Mucosa of descending colon (tissue), 3 donors: ENCODE data around the gene PLA1A. TPM values are rescaled to one million over a fixed set of nuclear protein-coding genes. Genes with fewer than 3 reads are reported as not detected.

Experiments
- ATAC-seq: fragments of 200-7000 bp; cut with Tn5 transposase; one replicate; pipeline ENCODE4 v1.9.1; 2020; ENCODE audit warnings: mild to moderate bottlenecking, moderate library complexity
- DNase-seq, 3 donors: peaks; one replicate each; pipeline ENCODE4 v3.0.0-alpha.2; 2020
- H3K36me3 ChIP-seq: fragments of 200-600 bp; one replicate; pipeline ENCODE4 v1.8.0; 2021; ENCODE audit warnings: low read depth, mild to moderate bottlenecking
- H3K4me1 ChIP-seq: fragments of 200-600 bp; one replicate; pipeline ENCODE4 v1.8.0; 2021; ENCODE audit warnings: low read depth, mild to moderate bottlenecking
- H3K4me3 ChIP-seq: fragments of 200-600 bp; one replicate; pipeline ENCODE4 v1.8.0; 2021; ENCODE audit warnings: mild to moderate bottlenecking
- H3K9me3 ChIP-seq: fragments of 200-600 bp; one replicate; pipeline ENCODE4 v1.8.0; 2021; ENCODE audit warnings: mild to moderate bottlenecking
- intact Hi-C, 2 donors: fragments of 100-400 bp; cut with DNase I in 1 of 2; cut with micrococcal nuclease in 1 of 2; formaldehyde crosslinking; loops; one replicate each; pipeline versions ENCODE4 v1.11.0 to v1.11.1; 2022; cut with DNase I, micrococcal nuclease
- total RNA-seq, 3 donors: library from RNA; stranded (reverse); fragmentation: NEBNext Ultra II Directional in 2 of 3; extraction: Animal tissue kit (Norgen Biotek cat#: 25700) in 2 of 3; gene quantifications; one replicate each; pipeline versions ENCODE4 v1.2.1 to v1.2.4, GENCODE V29; 2021 to 2023
- TF ChIP-seq, protein P1 (sequence below): fragments of 200-600 bp; IDR thresholded peaks from one replicate; pipeline ENCODE4 v1.8.0; 2022; ENCODE audit warnings: antibody characterized with exemption, mild to moderate bottlenecking
- donor health status: DM: no; HTN: no; CAD: no; lungs with moderate emphysema.
- donor health status: DM: no; HTN: no; CAD: no.
- donor health status: DM: no; HTN: yes; CAD: no.

Gene PLA1A
- total RNA-seq, 3 donors from 2014 or later, result 0.58 to 2.1 (median 1.5) TPM

DNA sequence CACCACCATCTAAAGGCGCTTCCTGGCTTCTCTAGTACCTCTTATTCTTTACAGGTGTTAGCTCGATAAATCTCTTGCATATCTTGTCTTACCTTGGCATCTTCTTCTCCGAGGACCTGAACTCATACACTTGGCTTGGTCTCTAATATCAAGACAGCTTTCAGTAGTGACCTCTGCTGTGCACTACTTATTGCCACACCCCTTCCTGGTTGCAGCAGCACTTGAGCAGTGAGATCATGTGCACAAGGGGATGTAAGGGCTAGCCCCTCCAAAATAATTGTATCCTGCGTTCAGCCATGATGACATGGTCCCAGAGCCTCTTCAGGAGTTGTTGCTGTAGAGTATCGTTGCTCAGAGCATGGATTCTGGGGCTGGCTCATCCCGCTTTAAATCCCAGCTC lies 1.3 kb upstream of the PLA1A start:
- Histone ChIP-seq H3K36me3 (no peaks in the 10 kb centered on the region), H3K4me1 (peaks cover 5% of the 10 kb centered on the region), H3K9me3 (no peaks in the 10 kb centered on the region), H3K4me3 (no peak overlapping the region)
- TF ChIP-seq, protein P1, sequence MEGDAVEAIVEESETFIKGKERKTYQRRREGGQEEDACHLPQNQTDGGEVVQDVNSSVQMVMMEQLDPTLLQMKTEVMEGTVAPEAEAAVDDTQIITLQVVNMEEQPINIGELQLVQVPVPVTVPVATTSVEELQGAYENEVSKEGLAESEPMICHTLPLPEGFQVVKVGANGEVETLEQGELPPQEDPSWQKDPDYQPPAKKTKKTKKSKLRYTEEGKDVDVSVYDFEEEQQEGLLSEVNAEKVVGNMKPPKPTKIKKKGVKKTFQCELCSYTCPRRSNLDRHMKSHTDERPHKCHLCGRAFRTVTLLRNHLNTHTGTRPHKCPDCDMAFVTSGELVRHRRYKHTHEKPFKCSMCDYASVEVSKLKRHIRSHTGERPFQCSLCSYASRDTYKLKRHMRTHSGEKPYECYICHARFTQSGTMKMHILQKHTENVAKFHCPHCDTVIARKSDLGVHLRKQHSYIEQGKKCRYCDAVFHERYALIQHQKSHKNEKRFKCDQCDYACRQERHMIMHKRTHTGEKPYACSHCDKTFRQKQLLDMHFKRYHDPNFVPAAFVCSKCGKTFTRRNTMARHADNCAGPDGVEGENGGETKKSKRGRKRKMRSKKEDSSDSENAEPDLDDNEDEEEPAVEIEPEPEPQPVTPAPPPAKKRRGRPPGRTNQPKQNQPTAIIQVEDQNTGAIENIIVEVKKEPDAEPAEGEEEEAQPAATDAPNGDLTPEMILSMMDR, result no peak
- intact Hi-C loops, result no loop called here
- DNase-seq, result no peak
- peak; percentile 30 for ATAC-seq

GRCh38 chr3:119598410-119599098 lies 869 bp downstream of the PLA1A start:
- DNase-seq (no peak), ATAC-seq (no peak)
- TF ChIP-seq, protein P1, result no peak
- Histone ChIP-seq H3K4me1 (peaks cover 5% of the 10 kb centered on the region), H3K4me3 (no peak overlapping the region), H3K9me3 (no peaks in the 10 kb centered on the region), H3K36me3 (no peaks in the 10 kb centered on the region)
- intact Hi-C loops, result no loop called here

- DNase-seq, result no peak
- Histone ChIP-seq H3K4me3 (no peak overlapping the region), H3K36me3 (no peaks in the 10 kb centered on the region), H3K4me1 (peaks cover 5% of the 10 kb centered on the region), H3K9me3 (no peaks in the 10 kb centered on the region)
- no peak for ATAC-seq
- TF ChIP-seq, protein P1, result no peak
- intact Hi-C loops, result no loop called here
These were observed 2.0 kb downstream of the PLA1A start for GRCh38 chr3:119599558-119600174.

DNA sequence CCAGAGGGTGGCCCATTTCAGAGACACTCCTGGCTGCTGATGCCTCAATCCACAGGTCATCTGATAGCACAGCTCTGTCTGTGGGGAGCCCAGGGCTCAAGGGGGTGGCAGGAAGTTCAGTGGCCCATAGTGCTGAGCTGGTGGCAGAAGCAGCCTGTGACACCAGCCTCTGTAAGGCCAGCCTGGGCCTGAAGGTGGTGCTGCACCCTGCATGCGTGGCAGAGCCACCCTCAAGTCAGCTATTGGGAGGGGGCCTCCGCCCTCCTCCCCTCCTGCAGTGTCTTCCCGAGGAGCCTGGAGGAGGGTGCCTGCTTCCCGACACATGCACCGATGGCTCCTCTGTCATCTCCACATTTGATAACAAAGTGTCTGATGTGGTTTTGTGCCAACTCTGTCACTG lies 3.0 kb downstream of the PLA1A start:
- Histone ChIP-seq H3K4me3 (no peak overlapping the region), H3K36me3 (no peaks in the 10 kb centered on the region), H3K4me1 (peaks cover 5% of the 10 kb centered on the region), H3K9me3 (no peaks in the 10 kb centered on the region)
- peak in 1 of 3 donors; percentile 14 for DNase-seq
- intact Hi-C loops, result no loop called here
- TF ChIP-seq, protein P1, result no peak
- peak; percentile 55 for ATAC-seq

DNA sequence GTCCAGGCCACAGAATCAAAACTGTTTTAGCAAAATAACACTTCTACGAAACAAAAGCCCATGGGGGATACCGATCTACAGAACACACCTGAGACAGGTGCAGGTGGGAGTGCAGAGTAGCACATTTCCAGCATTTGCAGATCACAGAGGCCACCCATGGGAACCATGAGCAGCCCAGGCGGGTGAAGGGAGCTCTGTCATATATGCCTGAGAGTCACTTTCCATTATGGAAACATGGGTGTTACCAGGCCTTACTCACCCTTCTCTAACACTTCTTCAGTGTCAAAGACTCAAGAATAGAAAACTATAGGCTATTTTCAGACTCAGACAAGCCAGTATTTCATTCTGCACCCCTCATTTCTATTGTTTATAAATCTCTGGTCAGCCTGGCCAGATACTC lies 3.5 kb downstream of the PLA1A start:
- Histone ChIP-seq H3K4me1 (peaks cover 5% of the 10 kb centered on the region), H3K36me3 (no peaks in the 10 kb centered on the region), H3K9me3 (no peaks in the 10 kb centered on the region), H3K4me3 (no peak overlapping the region)
- intact Hi-C loops, result no loop called here
- DNase-seq, result no peak
- TF ChIP-seq, protein P1, result no peak
- ATAC-seq, result no peak
